Body of pancreas (tissue), 4 donors: Measurements from ENCODE around the gene TBL1XR1. TPM values are rescaled to one million over a fixed set of nuclear protein-coding genes. Genes with fewer than 3 reads are reported as not detected.

Experiments
- ATAC-seq: fragments of 150-250 bp; one replicate; pipeline ENCODE4 v1.9.1; 2016
- DNase-seq, 4 donors: peaks; one replicate each; pipeline ENCODE4 v3.0.0-alpha.2; 2019
- H3K27ac ChIP-seq, 4 donors: fragments of 200-600 bp; sonication (generic); 1 replicate in 3 of 4; 2 replicates in 1 of 4; pipeline versions ENCODE4 v1.5.1 to v1.6.1; 2016 to 2019; ENCODE audit warnings: mild to moderate bottlenecking in 1 of 4, mixed read lengths in 1 of 4, moderate library complexity in 1 of 4
- H3K27me3 ChIP-seq, 2 donors: fragments of 200-600 bp; sonication (generic); one replicate each; pipeline ENCODE4 v1.6.0; 2016; ENCODE audit warnings: mild to moderate bottlenecking in 1 of 2
- H3K36me3 ChIP-seq, 2 donors: fragments of 200-600 bp; sonication (generic); replicated peaks in 1 of 2; 2 replicates each; pipeline ENCODE4 v1.5.1; 2016; ENCODE audit warnings: low read depth in 2 of 2; ENCODE audit not compliant: insufficient read depth in 1 of 2
- H3K4me1 ChIP-seq: fragments of 200-600 bp; sonication (generic); one replicate; pipeline ENCODE4 v1.6.0; 2016
- H3K4me3 ChIP-seq, 2 donors: fragments of 200-600 bp; sonication (generic); 1 replicate in 1 of 2; 2 replicates in 1 of 2; pipeline ENCODE4 v1.5.1; 2016 to 2019
- H3K9me3 ChIP-seq, 3 donors: fragments of 200-600 bp; sonication (generic); 1 replicate in 2 of 3; 2 replicates in 1 of 3; pipeline ENCODE4 v1.5.1; 2016
- CTCF ChIP-seq, 7 experiments: fragments of 450-650 bp in 4 of 7; fragments of 200-600 bp in 3 of 7; sonication (generic) in 3 of 7; IDR thresholded peaks; one replicate each; pipeline ENCODE4 v1.5.1; 2016 to 2019; ENCODE audit warnings: antibody characterized with exemption in 7 of 7
- POLR2A ChIP-seq, 3 donors: fragments of 450-650 bp; IDR thresholded peaks; one replicate each; pipeline ENCODE4 v1.6.1; 2016; ENCODE audit warnings: antibody characterized with exemption in 3 of 3, mild to moderate bottlenecking in 2 of 3
- WGBS, 2 donors: methylation state at CpG; one replicate each; pipeline ENCODE4 v1.1.5; 2017; 5-methylcytosine and 5-hydroxymethylcytosine counted together
- intact Hi-C: fragments of 100-400 bp; cut with DNase I; formaldehyde crosslinking; loops from one replicate; pipeline ENCODE4 v1.15.1; 2023
- total RNA-seq, 2 donors: library from RNA; depleted of rRNA; stranded (reverse); fragments of >200 nt; gene quantifications; one replicate each; pipeline ENCODE4 v1.1.0, GENCODE V29; 2016

The TBL1XR1 gene
- total RNA-seq, 2 donors from 2014 or later, result 34.3 to 57.9 TPM

GRCh38 chr3:177179281-177180067 lies 17.8 kb downstream of the TBL1XR1 start:
- Histone ChIP-seq H3K27me3 (no peaks in the 10 kb centered on the region), H3K9me3 (no peaks in the 10 kb centered on the region), H3K4me3 (no peak overlapping the region), H3K27ac (no peak overlapping the region), H3K4me1 (peaks cover 17% of the 10 kb centered on the region), H3K36me3 (no peaks in the 10 kb centered on the region)
- no peak for TF ChIP-seq POLR2A (IDR thresholded peaks at IDR 0.05)
- TF ChIP-seq CTCF (IDR thresholded peaks at IDR 0.05), result no peak
- intact Hi-C loops, result no loop called here
- DNase-seq (no peak), ATAC-seq (no peak)
- WGBS, 2 donors, result 67 to 74% methylated on average over 10 of the region's 10 CpGs

GRCh38 chr3:177177749-177178221 lies 19.5 kb downstream of the TBL1XR1 start:
- no peaks in the 10 kb centered on the region for H3K9me3 ChIP-seq
- H3K27me3 ChIP-seq, result no peaks in the 10 kb centered on the region
- intact Hi-C loops, result no loop called here
- H3K4me1 ChIP-seq, result peaks cover 19% of the 10 kb centered on the region
- peak in 1 of 4 donors; percentile 31 for DNase-seq
- ATAC-seq, result no peak
- H3K4me3 ChIP-seq, result no peak overlapping the region
- WGBS, 2 donors, result 23 to 27% methylated on average over 8 of the region's 8 CpGs
- H3K36me3 ChIP-seq, result no peaks in the 10 kb centered on the region
- peak overlapping the region in 1 of 4 donors; percentile 2 for H3K27ac ChIP-seq
- TF ChIP-seq POLR2A (IDR thresholded peaks at IDR 0.05) (no peak), CTCF (IDR thresholded peaks at IDR 0.05) (no peak)

- intact Hi-C loops, result no loop called here
- 43 to 48% methylated on average over 5 of the region's 5 CpGs for WGBS, 2 donors
- Histone ChIP-seq H3K27me3 (no peaks in the 10 kb centered on the region), H3K9me3 (no peaks in the 10 kb centered on the region), H3K27ac (no peak overlapping the region), H3K4me3 (no peak overlapping the region), H3K36me3 (no peaks in the 10 kb centered on the region), H3K4me1 (peaks cover 28% of the 10 kb centered on the region)
- DNase-seq, result no peak
- no peak for ATAC-seq
- TF ChIP-seq CTCF (IDR thresholded peaks at IDR 0.05), result no peak
- TF ChIP-seq POLR2A (IDR thresholded peaks at IDR 0.05), result no peak
Measured at GRCh38 chr3:177174607-177175170, 22.6 kb downstream of the TBL1XR1 start.

- no peaks in the 10 kb centered on the region for H3K9me3 ChIP-seq
- H3K27ac ChIP-seq, result no peak overlapping the region
- ATAC-seq (no peak), DNase-seq (peak in 1 of 4 donors; percentile 15)
- TF ChIP-seq POLR2A (IDR thresholded peaks at IDR 0.05) (no peak), CTCF (IDR thresholded peaks at IDR 0.05) (no peak)
- H3K27me3 ChIP-seq, result no peaks in the 10 kb centered on the region
- intact Hi-C loops, result no loop called here
- H3K4me1 ChIP-seq, result peaks cover 20% of the 10 kb centered on the region
- no peak overlapping the region for H3K4me3 ChIP-seq
- H3K36me3 ChIP-seq, result no peaks in the 10 kb centered on the region
- WGBS, 2 donors, result 64 to 70% methylated on average over 4 of the region's 4 CpGs
Measured at GRCh38 chr3:177169936-177170722, 27.2 kb downstream of the TBL1XR1 start.
